Activated naive CD4-positive, alpha-beta T cell treated with anti-CD3 and anti-CD28 coated beads, Interleukin-2, amount 10 ng/mL, durations not matched to agents 7 days and 5 days (primary cell): Measurements from ENCODE around the gene RFXAP.
A peak's percentile ranks its signal among the peaks of the same experiment; 100 is the strongest.

Experiments
- CTCF ChIA-PET: fragments of 350-600 bp; sonication (Branson Sonifier 250); formaldehyde crosslinking; loops from one replicate; lab custom pipeline; 2021; ENCODE audit warnings: antibody characterized with exemption; lab: Charles Lee
- DNase-seq: peaks from one replicate; pipeline ENCODE4 v3.0.0-alpha.2; 2020
- H3K27ac Mint-ChIP-seq: one replicate; pipeline ENCODE4 v1.8.0; 2021; ENCODE audit warnings: mild to moderate bottlenecking, moderate library complexity, mixed read lengths
- H3K27me3 Mint-ChIP-seq: one replicate; pipeline ENCODE4 v1.8.0; 2021; ENCODE audit warnings: mild to moderate bottlenecking, mixed read lengths
- H3K36me3 Mint-ChIP-seq: one replicate; pipeline ENCODE4 v1.8.0; 2021; ENCODE audit warnings: mixed read lengths
- H3K4me1 Mint-ChIP-seq: one replicate; pipeline ENCODE4 v1.8.0; 2021; ENCODE audit warnings: mixed read lengths
- H3K4me3 Mint-ChIP-seq: one replicate; pipeline ENCODE4 v1.8.0; 2021; ENCODE audit warnings: mild to moderate bottlenecking, moderate library complexity, mixed read lengths
- H3K9me3 Mint-ChIP-seq: one replicate; pipeline ENCODE4 v1.8.0; 2021; ENCODE audit warnings: mixed read lengths

Gene RFXAP

GRCh38 chr13:36834299-36834698 lies 15.3 kb downstream of the RFXAP start:
- CTCF ChIA-PET = no interaction called here
- H3K4me1 Mint-ChIP-seq = no peaks in the 10 kb centered on the region
- no peak for DNase-seq
- no peak overlapping the region for H3K4me3 Mint-ChIP-seq
- H3K36me3 Mint-ChIP-seq = peaks cover 10% of the 10 kb centered on the region
- H3K27ac Mint-ChIP-seq = no peak overlapping the region
- H3K9me3 Mint-ChIP-seq = no peaks in the 10 kb centered on the region
- no peaks in the 10 kb centered on the region for H3K27me3 Mint-ChIP-seq

GRCh38 chr13:36837354-36838092 lies 18.5 kb downstream of the RFXAP start:
- CTCF ChIA-PET = interaction anchor here (0.6 to 0.8 kb wide), 2 partner anchors 10 to 19 kb away, joined by 3 to 6 read pairs; no protein-coding TSS in a partner anchor
- Mint-ChIP-seq H3K4me1 (no peaks in the 10 kb centered on the region), H3K4me3 (no peak overlapping the region), H3K27me3 (no peaks in the 10 kb centered on the region), H3K9me3 (no peaks in the 10 kb centered on the region), H3K36me3 (peaks cover 3% of the 10 kb centered on the region), H3K27ac (peak overlapping the region; percentile 21)
- no peak for DNase-seq

- H3K36me3 Mint-ChIP-seq = peaks cover 4% of the 10 kb centered on the region
- CTCF ChIA-PET = no interaction called here
- H3K4me1 Mint-ChIP-seq = no peaks in the 10 kb centered on the region
These were observed 20.3 kb downstream of the RFXAP start for GRCh38 chr13:36839281-36839680.

GRCh38 chr13:36839981-36840380 lies 21.0 kb downstream of the RFXAP start:
- Mint-ChIP-seq H3K27me3 (no peaks in the 10 kb centered on the region), H3K9me3 (no peaks in the 10 kb centered on the region), H3K4me1 (no peaks in the 10 kb centered on the region), H3K36me3 (peaks cover 4% of the 10 kb centered on the region), H3K27ac (no peak overlapping the region), H3K4me3 (no peak overlapping the region)
- CTCF ChIA-PET = no interaction called here
- no peak for DNase-seq

More at GRCh38 chr13:36839281-36839680, 20.3 kb downstream of the RFXAP start:
- Mint-ChIP-seq H3K9me3 (no peaks in the 10 kb centered on the region), H3K27ac (no peak overlapping the region), H3K27me3 (no peaks in the 10 kb centered on the region), H3K4me3 (no peak overlapping the region)
- no peak for DNase-seq

GRCh38 chr13:36840718-36841250 lies 21.8 kb downstream of the RFXAP start:
- Mint-ChIP-seq H3K4me1 (no peaks in the 10 kb centered on the region), H3K9me3 (no peaks in the 10 kb centered on the region), H3K27ac (no peak overlapping the region), H3K27me3 (no peaks in the 10 kb centered on the region), H3K36me3 (peaks cover 4% of the 10 kb centered on the region), H3K4me3 (no peak overlapping the region)
- CTCF ChIA-PET = interaction anchor here (0.8 to 1.2 kb wide), 4 partner anchors 16 to 557 kb away, joined by 3 read pairs; no protein-coding TSS in a partner anchor
- DNase-seq = no peak

- no peak overlapping the region for H3K27ac Mint-ChIP-seq
- H3K4me3 Mint-ChIP-seq = no peak overlapping the region
- peaks cover 1% of the 10 kb centered on the region for H3K36me3 Mint-ChIP-seq
- CTCF ChIA-PET = interaction anchor here (0.8 to 1.2 kb wide), 4 partner anchors 15 to 558 kb away, joined by 3 read pairs; no protein-coding TSS in a partner anchor
- H3K9me3 Mint-ChIP-seq = no peaks in the 10 kb centered on the region
- no peak for DNase-seq
- H3K27me3 Mint-ChIP-seq = no peaks in the 10 kb centered on the region
- H3K4me1 Mint-ChIP-seq = no peaks in the 10 kb centered on the region
These were observed 22.4 kb downstream of the RFXAP start for GRCh38 chr13:36841391-36841790.

GRCh38 chr13:36847606-36848005 lies 28.6 kb downstream of the RFXAP start:
- H3K27ac Mint-ChIP-seq = no peak overlapping the region
- H3K9me3 Mint-ChIP-seq = no peaks in the 10 kb centered on the region
- no peak overlapping the region for H3K4me3 Mint-ChIP-seq
- H3K27me3 Mint-ChIP-seq = peaks cover 8% of the 10 kb centered on the region
- no peaks in the 10 kb centered on the region for H3K4me1 Mint-ChIP-seq
- CTCF ChIA-PET = no interaction called here
- no peak for DNase-seq
- H3K36me3 Mint-ChIP-seq = peaks cover 1% of the 10 kb centered on the region

GRCh38 chr13:36848199-36848982 lies 29.4 kb downstream of the RFXAP start:
- H3K27ac Mint-ChIP-seq = no peak overlapping the region
- H3K36me3 Mint-ChIP-seq = peaks cover 1% of the 10 kb centered on the region
- peaks cover 10% of the 10 kb centered on the region for H3K27me3 Mint-ChIP-seq
- DNase-seq = peak; percentile 32
- CTCF ChIA-PET = interaction anchor here (1.2 to 2.9 kb wide), 2 partner anchors 28 to 133 kb away, joined by 3 to 11 read pairs; no protein-coding TSS in a partner anchor
- no peaks in the 10 kb centered on the region for H3K4me1 Mint-ChIP-seq
- no peak overlapping the region for H3K4me3 Mint-ChIP-seq
- no peaks in the 10 kb centered on the region for H3K9me3 Mint-ChIP-seq

GRCh38 chr13:36850790-36851438 lies 31.9 kb downstream of the RFXAP start:
- no peak overlapping the region for H3K27ac Mint-ChIP-seq
- peak; percentile 39 for DNase-seq
- CTCF ChIA-PET = interaction anchor here (0.9 to 2.9 kb wide), 2 partner anchors 130 to 433 kb away, joined by 3 to 11 read pairs; no protein-coding TSS in a partner anchor
- H3K4me1 Mint-ChIP-seq = no peaks in the 10 kb centered on the region
- no peaks in the 10 kb centered on the region for H3K36me3 Mint-ChIP-seq
- no peaks in the 10 kb centered on the region for H3K9me3 Mint-ChIP-seq
- no peak overlapping the region for H3K4me3 Mint-ChIP-seq
- H3K27me3 Mint-ChIP-seq = peaks cover 13% of the 10 kb centered on the region

- Mint-ChIP-seq H3K27ac (no peak overlapping the region), H3K9me3 (no peaks in the 10 kb centered on the region), H3K4me3 (no peak overlapping the region), H3K27me3 (peaks cover 18% of the 10 kb centered on the region), H3K36me3 (no peaks in the 10 kb centered on the region), H3K4me1 (peaks cover 6% of the 10 kb centered on the region)
- CTCF ChIA-PET = interaction anchor here (0.7 to 6.2 kb wide), 3 partner anchors 125 to 141 kb away, joined by 3 to 45 read pairs (median 4); no protein-coding TSS in a partner anchor
- DNase-seq = no peak
These were observed 38.2 kb downstream of the RFXAP start for GRCh38 chr13:36857253-36857652.

- H3K36me3 Mint-ChIP-seq = no peaks in the 10 kb centered on the region
- no peaks in the 10 kb centered on the region for H3K9me3 Mint-ChIP-seq
- H3K4me3 Mint-ChIP-seq = no peak overlapping the region
- H3K27me3 Mint-ChIP-seq = peaks cover 24% of the 10 kb centered on the region
- H3K4me1 Mint-ChIP-seq = peaks cover 13% of the 10 kb centered on the region
- H3K27ac Mint-ChIP-seq = peak overlapping the region; percentile 28
- CTCF ChIA-PET = interaction anchor here (1.0 to 6.2 kb wide), 6 partner anchors 13 to 140 kb away, joined by 3 to 45 read pairs (median 4); no protein-coding TSS in a partner anchor
- DNase-seq = no peak
These were observed 39.3 kb downstream of the RFXAP start for GRCh38 chr13:36858290-36858689.

GRCh38 chr13:36859259-36859658 lies 40.2 kb downstream of the RFXAP start:
- no peak for DNase-seq
- Mint-ChIP-seq H3K27me3 (peaks cover 29% of the 10 kb centered on the region), H3K9me3 (no peaks in the 10 kb centered on the region), H3K4me1 (peaks cover 13% of the 10 kb centered on the region), H3K36me3 (no peaks in the 10 kb centered on the region), H3K4me3 (no peak overlapping the region), H3K27ac (no peak overlapping the region)
- CTCF ChIA-PET = interaction anchor here (1.4 to 6.2 kb wide), 3 partner anchors 14 to 123 kb away, joined by 3 to 45 read pairs (median 6); no protein-coding TSS in a partner anchor

- peaks cover 13% of the 10 kb centered on the region for H3K4me1 Mint-ChIP-seq
- no peak overlapping the region for H3K4me3 Mint-ChIP-seq
- no peaks in the 10 kb centered on the region for H3K36me3 Mint-ChIP-seq
- DNase-seq = no peak
- peaks cover 46% of the 10 kb centered on the region for H3K27me3 Mint-ChIP-seq
- CTCF ChIA-PET = interaction anchor here (6.2 kb wide), 1 partner anchor 120 kb away, joined by 45 read pairs; no protein-coding TSS in a partner anchor
- H3K9me3 Mint-ChIP-seq = no peaks in the 10 kb centered on the region
- H3K27ac Mint-ChIP-seq = no peak overlapping the region
These were observed 43.1 kb downstream of the RFXAP start for GRCh38 chr13:36862002-36862685.
